Measurements from ENCODE around the gene HDGF. TPM values are rescaled to one million over a fixed set of nuclear protein-coding genes. Genes with fewer than 3 reads are reported as not detected.

Gene HDGF
- total RNA-seq, 1 experiment from 2014 or later = 498 TPM

- Histone ChIP-seq H3K4me2 (no peak overlapping the region), H3K9me2 (ENCODE audit: insufficient read depth) (no peaks in the 10 kb centered on the region), H3K27ac (no peak overlapping the region), H3K36me3 (ENCODE audit: low read depth) (peaks cover 15% of the 10 kb centered on the region), H3F3A (ENCODE audit: insufficient read depth, low read depth) (peaks cover 19% of the 10 kb centered on the region; the same call in 1 of the 2 replicates), H3K4me3 (no peak overlapping the region), H3K79me2 (ENCODE audit: low read depth) (no peaks in the 10 kb centered on the region), H3K4me1 (replicated peaks; ENCODE audit: insufficient read depth) (no peaks in the 10 kb centered on the region), H3K27me3 (ENCODE audit: insufficient read depth, low read depth) (no peaks in the 10 kb centered on the region), H2AFZ (no peak overlapping the region), H4K20me1 (ENCODE audit: insufficient read depth) (peaks cover 15% of the 10 kb centered on the region), H3K9me3 (ENCODE audit: insufficient read depth, low read depth) (no peaks in the 10 kb centered on the region)
- intact Hi-C loops (cut with micrococcal nuclease; ENCODE audit: unreplicated experiment) = loop anchor here (2.0 kb wide), 2 partner anchors 65 to 131 kb away; partner anchors contain the start of gene NTRK1
- POLR2A ChIA-PET (ENCODE audit: unreplicated experiment) = no interaction called here
- BruUV-seq (replicated peaks) = no TSS peak
- CTCF ChIA-PET = no interaction called here
- TF ChIP-seq EZH2 (IDR thresholded peaks at IDR 0.05; ENCODE audit: low read depth) = no peak
- no peak for DNase-seq
These were observed 44.3 kb upstream of the HDGF start for GRCh38 chr1:156795787-156796186.

GRCh38 chr1:156795374-156795733, 43.9 kb upstream of the HDGF start:
- Histone ChIP-seq H3K4me2 (no peak overlapping the region), H3K79me2 (ENCODE audit: low read depth) (no peaks in the 10 kb centered on the region), H3K4me1 (replicated peaks; ENCODE audit: insufficient read depth) (no peaks in the 10 kb centered on the region), H3K27ac (no peak overlapping the region), H3K4me3 (no peak overlapping the region), H4K20me1 (ENCODE audit: insufficient read depth) (peaks cover 16% of the 10 kb centered on the region), H3K36me3 (ENCODE audit: low read depth) (peaks cover 15% of the 10 kb centered on the region), H3K9me3 (ENCODE audit: insufficient read depth, low read depth) (no peaks in the 10 kb centered on the region), H3K9me2 (ENCODE audit: insufficient read depth) (no peaks in the 10 kb centered on the region), H3F3A (ENCODE audit: insufficient read depth, low read depth) (peaks cover 19% of the 10 kb centered on the region; the same call in 1 of the 2 replicates), H3K27me3 (ENCODE audit: insufficient read depth, low read depth) (no peaks in the 10 kb centered on the region), H2AFZ (no peak overlapping the region)
- intact Hi-C loops (cut with micrococcal nuclease; ENCODE audit: unreplicated experiment) = no loop called here
- BruUV-seq (replicated peaks) = no TSS peak
- POLR2A ChIA-PET (ENCODE audit: unreplicated experiment) = no interaction called here
- CTCF ChIA-PET = no interaction called here
- no peak for TF ChIP-seq CTCF (conservative IDR thresholded peaks at IDR 0.05)
- TF ChIP-seq EZH2 (IDR thresholded peaks at IDR 0.05; ENCODE audit: low read depth) = no peak
- no peak for DNase-seq

- H2AFZ ChIP-seq = no peak overlapping the region
These were observed 43.3 kb upstream of the HDGF start for GRCh38 chr1:156794506-156795373.

More at GRCh38 chr1:156794506-156795373, 43.3 kb upstream of the HDGF start:
- peaks cover 18% of the 10 kb centered on the region for H3K36me3 ChIP-seq (ENCODE audit: low read depth)
- peaks cover 22% of the 10 kb centered on the region for H4K20me1 ChIP-seq (ENCODE audit: insufficient read depth)
- no peaks in the 10 kb centered on the region for H3K27me3 ChIP-seq (ENCODE audit: insufficient read depth, low read depth)
- peaks cover 24% of the 10 kb centered on the region; the same call in 1 of the 2 replicates for H3F3A ChIP-seq (ENCODE audit: insufficient read depth, low read depth)
- no peaks in the 10 kb centered on the region for H3K79me2 ChIP-seq (ENCODE audit: low read depth)
- no peaks in the 10 kb centered on the region for H3K4me1 ChIP-seq (replicated peaks; ENCODE audit: insufficient read depth)
- H3K9me3 ChIP-seq (ENCODE audit: insufficient read depth, low read depth) = no peaks in the 10 kb centered on the region
- POLR2A ChIA-PET (ENCODE audit: unreplicated experiment) = no interaction called here
- intact Hi-C loops (cut with micrococcal nuclease; ENCODE audit: unreplicated experiment) = no loop called here
- BruUV-seq (replicated peaks) = no TSS peak
- no peak overlapping the region for H3K27ac ChIP-seq
- no peak overlapping the region for H3K4me2 ChIP-seq
- CTCF ChIA-PET = no interaction called here
- no peaks in the 10 kb centered on the region for H3K9me2 ChIP-seq (ENCODE audit: insufficient read depth)
- TF ChIP-seq EZH2 (IDR thresholded peaks at IDR 0.05; ENCODE audit: low read depth) (no peak), CTCF (conservative IDR thresholded peaks at IDR 0.05) (no peak)
- DNase-seq = no peak
- no peak overlapping the region for H3K4me3 ChIP-seq

Measured in PC-9 (cell line).